D721Med (cell line): Measurements from ENCODE around the gene MORF4L1.
"Not testable (repeated sequence)": the region's sequence is repeated elsewhere in the genome, so short reads cannot be mapped to it uniquely, and the experiment has no call there.

Experiments used
- DNase-seq: peaks from one replicate; pipeline ENCODE4 v3.0.0; 2011; ENCODE audit warnings: low spot score; ENCODE audit not compliant: insufficient read length
- FAIRE-seq: peaks from 2 replicates; lab custom pipeline; 2011; peaks lifted over from hg19 to GRCh38; lab: Jason Lieb, UNC
- TF ChIP-seq, protein P1 (sequence below): IDR thresholded peaks from 2 replicates; pipeline ENCODE4 v1.5.1; 2012; ENCODE audit warnings: mild to moderate bottlenecking, control low read depth; ENCODE audit not compliant: insufficient read depth; ENCODE audit errors: missing control alignments

MORF4L1 gene

GRCh38 chr15:78837543-78837942, 35.1 kb upstream of the MORF4L1 start:
- FAIRE-seq (no peak), DNase-seq (no peak)
- TF ChIP-seq, protein P1, sequence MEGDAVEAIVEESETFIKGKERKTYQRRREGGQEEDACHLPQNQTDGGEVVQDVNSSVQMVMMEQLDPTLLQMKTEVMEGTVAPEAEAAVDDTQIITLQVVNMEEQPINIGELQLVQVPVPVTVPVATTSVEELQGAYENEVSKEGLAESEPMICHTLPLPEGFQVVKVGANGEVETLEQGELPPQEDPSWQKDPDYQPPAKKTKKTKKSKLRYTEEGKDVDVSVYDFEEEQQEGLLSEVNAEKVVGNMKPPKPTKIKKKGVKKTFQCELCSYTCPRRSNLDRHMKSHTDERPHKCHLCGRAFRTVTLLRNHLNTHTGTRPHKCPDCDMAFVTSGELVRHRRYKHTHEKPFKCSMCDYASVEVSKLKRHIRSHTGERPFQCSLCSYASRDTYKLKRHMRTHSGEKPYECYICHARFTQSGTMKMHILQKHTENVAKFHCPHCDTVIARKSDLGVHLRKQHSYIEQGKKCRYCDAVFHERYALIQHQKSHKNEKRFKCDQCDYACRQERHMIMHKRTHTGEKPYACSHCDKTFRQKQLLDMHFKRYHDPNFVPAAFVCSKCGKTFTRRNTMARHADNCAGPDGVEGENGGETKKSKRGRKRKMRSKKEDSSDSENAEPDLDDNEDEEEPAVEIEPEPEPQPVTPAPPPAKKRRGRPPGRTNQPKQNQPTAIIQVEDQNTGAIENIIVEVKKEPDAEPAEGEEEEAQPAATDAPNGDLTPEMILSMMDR = no peak

DNA sequence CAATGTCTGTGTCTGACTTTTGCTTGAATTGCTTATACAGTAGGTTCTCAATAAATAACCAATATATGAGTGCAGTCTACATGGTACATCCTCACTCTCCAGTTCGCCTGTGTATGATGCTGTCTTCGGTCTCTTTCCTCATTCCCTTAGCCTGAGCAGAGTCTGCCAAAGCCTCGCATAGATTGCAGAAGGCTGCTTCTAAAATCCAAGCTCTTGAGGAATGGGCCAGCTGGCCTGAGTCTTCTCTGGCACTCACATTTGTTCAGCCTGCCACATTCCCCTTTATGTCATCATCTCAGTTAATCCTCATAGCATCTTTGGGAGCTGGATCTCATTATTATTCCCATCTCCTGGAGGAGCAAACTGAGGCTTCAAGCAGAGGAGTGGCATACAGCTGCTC, 34.2 kb upstream of the MORF4L1 start:
- DNase-seq (no peak), FAIRE-seq (no peak)
- TF ChIP-seq, protein P1 = no peak

- FAIRE-seq = not testable (repeated sequence)
Observed at GRCh38 chr15:78839151-78839550, 33.5 kb upstream of the MORF4L1 start.

DNA sequence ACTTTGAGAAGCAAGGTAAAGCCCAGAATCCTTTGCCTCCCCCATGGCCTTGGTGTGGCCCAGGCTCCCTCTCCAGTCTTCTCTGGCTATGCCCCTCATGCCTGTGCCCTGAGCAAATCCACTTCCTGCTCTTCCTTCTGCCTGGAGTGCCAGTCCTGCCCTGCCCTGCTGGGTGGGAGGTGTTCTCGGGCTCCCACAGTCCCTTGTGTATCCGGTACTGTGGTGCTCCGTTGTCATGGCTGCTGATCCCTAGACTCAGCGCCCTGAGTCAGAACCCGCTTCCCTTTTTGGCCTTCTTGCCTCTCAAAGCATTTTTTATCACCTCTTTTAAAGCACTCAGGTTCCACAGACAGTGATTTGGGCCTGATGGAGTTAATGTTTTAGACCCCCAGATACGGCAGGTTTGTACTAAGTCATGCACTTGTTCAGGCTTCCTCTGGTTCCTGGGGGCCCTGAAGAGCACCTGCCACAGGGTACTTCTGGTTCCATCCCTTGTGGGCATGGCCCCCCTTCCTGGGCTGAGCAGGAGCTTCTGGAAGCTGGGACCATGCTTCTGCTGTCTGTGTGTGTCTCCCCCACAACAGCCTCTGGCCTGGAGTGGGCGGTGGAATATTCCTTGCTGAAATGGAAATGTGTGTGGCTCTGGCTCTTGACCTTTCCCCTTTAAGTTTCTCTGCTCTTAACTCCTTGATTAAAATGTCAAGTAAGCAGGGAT, 31.9 kb upstream of the MORF4L1 start:
- DNase-seq = no peak
- TF ChIP-seq, protein P1 = no peak
- FAIRE-seq = no peak

More at GRCh38 chr15:78839151-78839550, 33.5 kb upstream of the MORF4L1 start:
- not testable (repeated sequence) for DNase-seq

DNA sequence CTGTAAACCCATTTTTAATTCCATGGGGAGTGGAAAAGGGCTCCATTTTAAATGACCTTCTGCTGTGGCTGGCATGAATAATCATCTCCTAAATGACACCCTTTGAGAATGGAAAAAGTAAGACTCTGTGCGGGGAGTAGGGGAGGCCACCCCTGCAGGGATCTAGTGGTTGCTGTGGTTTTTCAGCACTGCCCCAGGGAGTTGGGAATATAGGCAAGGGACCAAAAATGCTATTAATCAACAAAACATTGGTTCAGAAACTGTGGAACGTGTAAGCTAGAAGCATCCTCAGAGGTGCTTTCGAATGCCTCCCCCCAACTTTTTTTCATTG, 31.3 kb upstream of the MORF4L1 start:
- FAIRE-seq (no peak), DNase-seq (no peak)
- TF ChIP-seq, protein P1 = no peak

- DNase-seq = no peak
- TF ChIP-seq, protein P1 = no peak
- FAIRE-seq = no peak
Observed at GRCh38 chr15:78841891-78842290, 30.8 kb upstream of the MORF4L1 start.

DNA sequence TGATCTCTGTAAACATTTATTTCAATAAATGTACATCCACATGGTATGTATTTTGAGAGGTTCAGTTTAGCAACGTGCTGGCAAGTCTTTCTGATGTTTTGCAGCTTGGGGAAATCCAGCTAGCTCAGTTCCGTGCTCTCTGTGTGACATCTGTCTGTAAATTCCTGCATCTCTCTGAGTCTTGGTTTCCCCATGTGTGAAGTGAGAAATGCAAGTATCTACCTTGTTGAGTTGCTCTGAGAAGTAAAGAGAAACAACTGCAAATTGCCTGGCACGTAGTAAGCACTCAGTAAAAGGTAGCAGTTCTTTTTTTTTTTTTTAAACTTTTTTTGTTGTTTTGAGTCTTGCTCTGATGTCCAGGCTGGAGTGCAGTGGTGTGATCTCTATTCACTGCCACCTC, 30.2 kb upstream of the MORF4L1 start:
- FAIRE-seq = no peak
- DNase-seq = no peak
- TF ChIP-seq, protein P1 = no peak

DNA sequence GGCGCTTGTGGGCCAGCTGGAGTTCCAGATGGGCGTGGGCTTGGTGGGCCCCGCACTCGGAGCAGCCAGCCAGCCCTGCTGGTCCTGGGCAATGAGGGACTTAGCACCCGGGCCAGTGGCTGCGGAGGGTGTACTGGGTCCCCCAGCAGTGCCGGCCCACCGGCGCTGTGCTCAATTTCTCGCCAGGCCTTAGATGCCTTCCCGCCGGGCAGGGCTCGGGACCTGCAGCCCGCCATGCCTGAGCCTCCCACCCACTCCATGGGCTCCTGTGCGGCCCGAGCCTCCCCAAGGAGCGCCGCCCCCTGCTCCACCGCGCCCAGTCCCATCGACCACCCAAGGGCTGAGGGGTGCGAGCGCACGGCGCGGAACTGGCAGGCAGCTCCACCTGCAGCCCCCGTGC, 25.8 kb upstream of the MORF4L1 start:
- DNase-seq, FAIRE-seq: not testable (repeated sequence)

DNA sequence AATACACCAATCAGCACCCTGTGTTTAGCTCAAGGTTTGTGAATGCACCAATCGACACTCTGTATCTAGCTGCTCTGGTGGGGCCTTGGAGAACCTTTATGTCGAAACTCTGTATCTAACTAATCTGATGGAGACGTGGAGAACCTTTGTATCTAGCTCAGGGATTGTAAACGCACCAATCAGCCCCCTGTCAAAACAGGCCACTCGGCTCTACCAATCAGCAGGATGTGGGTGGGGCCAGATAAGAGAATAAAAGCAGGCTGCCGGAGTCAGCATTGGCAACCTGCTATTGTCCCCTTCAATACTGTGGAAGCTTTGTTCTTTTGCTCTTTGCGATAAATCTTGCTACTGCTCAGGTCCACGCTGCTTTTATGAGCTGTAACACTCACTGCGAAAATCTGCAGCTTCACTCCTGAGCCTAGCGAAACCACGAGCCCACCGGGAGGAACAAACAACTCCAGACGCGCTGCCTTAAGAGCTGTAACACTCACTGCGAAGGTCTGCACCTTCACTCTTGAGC, 25.2 kb upstream of the MORF4L1 start:
- not testable (repeated sequence) for FAIRE-seq, DNase-seq
